Measurements from ENCODE around the gene CAB39. TPM values are rescaled to one million over a fixed set of nuclear protein-coding genes. Genes with fewer than 3 reads are reported as not detected.

The CAB39 gene
- total and polyA plus RNA-seq, 2 experiments from 2014 or later, result 18.7 to 67.5 TPM

- TF ChIP-seq ZNF462 (CRISPR knock-in tag; IDR thresholded peaks at IDR 0.05) (no peak), ZNF114 (CRISPR knock-in tag; IDR thresholded peaks at IDR 0.05) (no peak)
These were observed 96.4 kb downstream of the CAB39 start (continued) for GRCh38 chr2:230809015-230809414.

GRCh38 chr2:230809677-230810251 is 97.1 kb downstream of the CAB39 start:
- Mint-ChIP-seq H3K9me3 (no peaks in the 10 kb centered on the region), H3K36me3 (ENCODE audit: low read depth) (peaks cover 21% of the 10 kb centered on the region), H3K27ac (no peak overlapping the region), H3K4me1 (peaks cover 9% of the 10 kb centered on the region; the same call in 2 of the 3 replicates), H3K27me3 (ENCODE audit: insufficient read depth, low read depth, poor library complexity) (no peaks in the 10 kb centered on the region), H3K4me3 (no peak overlapping the region)
- Histone ChIP-seq H3K9me2 (ENCODE audit: insufficient read depth) (no peaks in the 10 kb centered on the region), H2AFZ (no peak overlapping the region), H4K20me1 (replicated peaks; ENCODE audit: insufficient read depth) (peaks cover 9% of the 10 kb centered on the region), H3K4me2 (no peak overlapping the region), H3K36me3 (ENCODE audit: insufficient read depth) (peaks cover 9% of the 10 kb centered on the region; the same call in 1 of the 2 replicates), H3K27me3 (ENCODE audit: insufficient read depth) (no peaks in the 10 kb centered on the region), H3K27ac (ENCODE audit: low read depth) (no peak overlapping the region), H3K4me1 (ENCODE audit: insufficient read depth) (no peaks in the 10 kb centered on the region), H3K79me2 (replicated peaks; ENCODE audit: insufficient read depth) (no peaks in the 10 kb centered on the region), H3K4me3 (no peak overlapping the region), H3F3A (replicated peaks; ENCODE audit: low read depth) (no peaks in the 10 kb centered on the region)
- ATAC-seq (no peak), DNase-seq (ENCODE audit: low spot score) (peak; percentile 47)
- TF ChIP-seq JUNB (IDR thresholded peaks at IDR 0.05; ENCODE audit: unreplicated experiment), result no peak
- no peak for TF ChIP-seq ZNF462 (CRISPR knock-in tag; IDR thresholded peaks at IDR 0.05)
- no peak for TF ChIP-seq REST (IDR thresholded peaks at IDR 0.05; ENCODE audit: unreplicated experiment)
- no peak for TF ChIP-seq ZNF331 (CRISPR knock-in tag; IDR thresholded peaks at IDR 0.05; ENCODE audit: low read depth)
